ENCODE data around the gene TAS2R30. TPM values are rescaled to one million over a fixed set of nuclear protein-coding genes. Genes with fewer than 3 reads are reported as not detected.

TAS2R30 gene
- total and polyA plus RNA-seq, 5 donors from 2014 or later = 7.2 TPM; not detected in 4

DNA sequence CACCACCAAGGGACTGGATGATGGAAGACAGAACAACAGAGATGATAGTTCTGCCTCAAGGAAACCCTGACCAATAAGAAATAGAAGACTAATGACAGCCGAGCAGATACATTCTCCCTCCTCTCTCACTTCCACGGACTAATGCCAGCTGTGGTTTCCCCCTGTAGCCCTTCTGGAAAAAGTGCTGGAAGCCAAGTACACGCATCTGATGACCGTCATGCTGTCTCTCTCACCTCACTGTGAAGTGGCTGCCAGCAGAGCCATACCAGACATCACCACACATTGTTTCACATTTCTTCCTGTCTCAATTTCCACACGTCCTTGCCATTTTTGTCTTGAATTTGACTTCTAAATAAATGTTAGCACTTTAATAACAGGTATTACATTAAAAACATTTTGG, 45.2 kb downstream of the TAS2R30 start:
- H3K9me3 ChIP-seq (ENCODE audit: control insufficient read depth in 2 of 2, low read length in 2 of 2) = peaks cover 0 to under 1% of the 10 kb centered on the region in 2 experiments
- peak overlapping the region in 1 of 3 donors; percentile 26 for H3K27ac Mint-ChIP-seq
- H3K27ac ChIP-seq (ENCODE audit: insufficient read depth, low read length, poor library complexity, severe bottlenecking) = no peak overlapping the region
- H3K4me3 Mint-ChIP-seq = no peak overlapping the region
- no peaks in the 10 kb centered on the region for H3K27me3 ChIP-seq (ENCODE audit: control insufficient read depth, insufficient read depth, low read length)
- no peak for ATAC-seq (ENCODE audit: low read depth in 2 of 2)
- H3K9me3 Mint-ChIP-seq = peaks cover 0 to 2% (median 0%) of the 10 kb centered on the region in 7 donors
- no peaks in the 10 kb centered on the region for H3K36me3 ChIP-seq (ENCODE audit: control insufficient read depth, insufficient read depth, low read length)
- H3K4me1 Mint-ChIP-seq = peaks cover 0 to 18% (median 0%) of the 10 kb centered on the region in 4 donors
- H3K27me3 Mint-ChIP-seq = no peaks in the 10 kb centered on the region
- no peaks in the 10 kb centered on the region for H3K4me1 ChIP-seq (ENCODE audit: control insufficient read depth, insufficient read depth, low read length, poor library complexity, severe bottlenecking)
- H3K36me3 Mint-ChIP-seq = no peaks in the 10 kb centered on the region
- DNase-seq = no peak
- no peak overlapping the region for H3K4me3 ChIP-seq (ENCODE audit: low read depth, low read length)

DNA sequence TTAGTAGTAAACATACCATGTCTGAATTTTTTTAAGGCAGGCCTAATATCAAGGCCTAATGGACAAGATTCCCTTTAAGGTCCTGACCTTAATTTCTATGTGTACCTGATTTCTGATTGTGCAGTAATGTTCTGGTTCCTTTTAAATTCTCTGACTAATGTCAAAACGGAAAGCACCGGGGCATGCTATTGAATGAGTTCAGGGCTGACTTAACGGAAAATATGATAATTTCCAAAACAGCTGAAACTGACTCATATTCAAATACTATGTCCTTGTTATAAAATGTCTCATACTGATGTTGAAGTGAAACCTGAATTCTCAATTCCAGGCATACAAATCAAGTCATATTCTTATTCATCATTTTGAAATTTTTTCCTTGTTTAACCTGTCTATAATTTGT, 49.0 kb downstream of the TAS2R30 start:
- Mint-ChIP-seq H3K4me1 (peaks cover 0 to 16% (median 0%) of the 10 kb centered on the region in 4 donors), H3K4me3 (no peak overlapping the region), H3K36me3 (no peaks in the 10 kb centered on the region), H3K27me3 (no peaks in the 10 kb centered on the region), H3K9me3 (peaks cover 0 to 18% (median 4%) of the 10 kb centered on the region in 7 donors), H3K27ac (peak overlapping the region in 1 of 3 donors; percentile 63)
- Histone ChIP-seq H3K27ac (ENCODE audit: insufficient read depth, low read length, poor library complexity, severe bottlenecking) (no peak overlapping the region), H3K4me3 (ENCODE audit: low read depth, low read length) (no peak overlapping the region), H3K4me1 (ENCODE audit: control insufficient read depth, insufficient read depth, low read length, poor library complexity, severe bottlenecking) (no peaks in the 10 kb centered on the region), H3K27me3 (ENCODE audit: control insufficient read depth, insufficient read depth, low read length) (no peaks in the 10 kb centered on the region), H3K36me3 (ENCODE audit: control insufficient read depth, insufficient read depth, low read length) (no peaks in the 10 kb centered on the region), H3K9me3 (ENCODE audit: control insufficient read depth in 2 of 2, low read length in 2 of 2) (peaks cover 0 to 7% of the 10 kb centered on the region in 2 experiments)
- DNase-seq (peak in 1 of 3 donors; percentile 21), ATAC-seq (ENCODE audit: low read depth in 2 of 2) (peak in 1 of 2 donors; percentile 44)

Other genes with a start within 250 kb of the TAS2R30 start
- gene TAS2R13, start 225.1 kb downstream of the TAS2R30 start, total RNA-seq = 1.4 TPM
- gene TAS2R13, start 225.1 kb downstream of the TAS2R30 start, polyA plus RNA-seq = not detected
- gene PRH2, start 205.4 kb downstream of the TAS2R30 start, total RNA-seq = not detected
- not detected for gene PRH2, start 205.4 kb downstream of the TAS2R30 start, polyA plus RNA-seq
- 2.5 TPM for gene TAS2R14, start 195.4 kb downstream of the TAS2R30 start, total RNA-seq
- under 1 TPM; 0.26 to 0.96 (median 0.80) TPM for gene TAS2R14, start 195.4 kb downstream of the TAS2R30 start, polyA plus RNA-seq
- gene TAS2R50, start 147.7 kb downstream of the TAS2R30 start, total RNA-seq = 1.6 TPM
- gene TAS2R50, start 147.7 kb downstream of the TAS2R30 start, polyA plus RNA-seq = not detected
- gene TAS2R20, start 136.3 kb downstream of the TAS2R30 start, total RNA-seq = 2.2 TPM
- gene TAS2R20, start 136.3 kb downstream of the TAS2R30 start, polyA plus RNA-seq = under 1 TPM in 2 of 4 donors, not detected in 2; 0.12 to 0.39 TPM
- gene TAS2R19, start 112.0 kb downstream of the TAS2R30 start, total RNA-seq = 1.2 TPM
- gene TAS2R19, start 112.0 kb downstream of the TAS2R30 start, polyA plus RNA-seq = under 1 TPM in 2 of 4 donors, not detected in 2; 0.32 to 0.73 TPM
- gene TAS2R31, start 103.2 kb downstream of the TAS2R30 start, total RNA-seq = 4.2 TPM
- gene TAS2R31, start 103.2 kb downstream of the TAS2R30 start, polyA plus RNA-seq = under 1 TPM in 3 of 4 donors, not detected in 1; 0.17 to 0.58 (median 0.47) TPM
- 2.8 TPM for gene TAS2R46, start 72.3 kb downstream of the TAS2R30 start, total RNA-seq
- under 1 TPM in 1 of 4 donors, not detected in 3; 0.26 TPM for gene TAS2R46, start 72.3 kb downstream of the TAS2R30 start, polyA plus RNA-seq
- gene TAS2R43, start 42.3 kb downstream of the TAS2R30 start, total RNA-seq = 0.79 TPM
- gene TAS2R43, start 42.3 kb downstream of the TAS2R30 start, polyA plus RNA-seq = not detected
- gene SMIM10L1, start 36.5 kb upstream of the TAS2R30 start, total RNA-seq = 9.3 TPM
- gene SMIM10L1, start 36.5 kb upstream of the TAS2R30 start, polyA plus RNA-seq = 10 to 100 TPM in 2 of 4 donors, 1 to 10 TPM in 2; 6.3 to 15.1 (median 10.0) TPM
- gene TAS2R42, start 52.3 kb upstream of the TAS2R30 start, total RNA-seq = not detected
- gene TAS2R42, start 52.3 kb upstream of the TAS2R30 start, polyA plus RNA-seq = not detected
- not detected for gene PRB3, start 135.1 kb upstream of the TAS2R30 start, total RNA-seq
- gene PRB3, start 135.1 kb upstream of the TAS2R30 start, polyA plus RNA-seq = under 1 TPM in 1 of 4 donors, not detected in 3; 0.17 TPM
- not detected for gene PRB4, start 175.8 kb upstream of the TAS2R30 start, total RNA-seq
- gene PRB4, start 175.8 kb upstream of the TAS2R30 start, polyA plus RNA-seq = not detected

Data from CD4-positive, CD25-positive, alpha-beta regulatory T cell (primary cell).